Sigmoid colon (tissue), 7 donors: ENCODE results near the gene ACLY. TPM values are rescaled to one million over a fixed set of nuclear protein-coding genes. Genes with fewer than 3 reads are reported as not detected.

Source experiments
- DNase-seq: peaks from one replicate; pipeline ENCODE4 v3.0.0-alpha.2; 2019
- H3K27ac ChIP-seq, 4 donors: fragments of 200-600 bp; sonication (generic); one replicate each; pipeline ENCODE4 v1.5.1; 2016 to 2019; ENCODE audit warnings: mild to moderate bottlenecking in 1 of 4
- H3K27me3 ChIP-seq, 3 donors: fragments of 200-600 bp; sonication (generic); one replicate each; pipeline ENCODE4 v1.5.1; 2019; ENCODE audit warnings: mild to moderate bottlenecking in 1 of 3
- H3K36me3 ChIP-seq, 4 donors: fragments of 200-600 bp; sonication (generic); one replicate each; pipeline ENCODE4 v1.5.1; 2016 to 2019
- H3K4me1 ChIP-seq, 4 donors: fragments of 200-600 bp; sonication (generic); one replicate each; pipeline ENCODE4 v1.5.1; 2017 to 2019
- H3K4me3 ChIP-seq, 4 donors: fragments of 200-600 bp; sonication (generic); one replicate each; pipeline ENCODE4 v1.5.1; 2017 to 2019; ENCODE audit warnings: mild to moderate bottlenecking in 2 of 4, moderate library complexity in 1 of 4
- H3K9me3 ChIP-seq, 4 donors: fragments of 200-600 bp in 3 of 4; sonication (generic) in 3 of 4; one replicate each; pipeline versions ENCODE4 v1.5.1 to v1.6.1; 2013 to 2019
- EP300 ChIP-seq, 4 donors: sonication (generic); formaldehyde crosslinking; IDR thresholded peaks; one replicate each; pipeline ENCODE4 v1.6.1; 2017; ENCODE audit warnings: antibody characterized with exemption in 4 of 4
- POLR2A ChIP-seq, 2 donors: fragments of 450-650 bp; IDR thresholded peaks; one replicate each; pipeline ENCODE4 v1.6.1; 2016; ENCODE audit warnings: antibody characterized with exemption in 2 of 2, mild to moderate bottlenecking in 2 of 2, moderate library complexity in 2 of 2
- POLR2AphosphoS5 ChIP-seq, 4 donors: sonication (generic); formaldehyde crosslinking; IDR thresholded peaks; one replicate each; pipeline ENCODE4 v1.6.1; 2017; ENCODE audit warnings: antibody characterized with exemption in 4 of 4
- WGBS, 2 donors: extraction: QIAGEN DNeasy Blood & Tissue Kit; methylation state at CpG; one replicate each; pipeline ENCODE4 v1.1.7; 2013; 5-methylcytosine and 5-hydroxymethylcytosine counted together
- intact Hi-C: fragments of 100-400 bp; cut with DNase I; formaldehyde crosslinking; loops from one replicate; pipeline ENCODE4 v1.15.1; 2023
- polyA plus RNA-seq, 3 donors: library from polyadenylated mRNA; stranded (reverse); fragments of 200-250 nt; gene quantifications; one replicate each; pipeline ENCODE4 v1.2.3, GENCODE V29; 2013
- total RNA-seq, 4 donors: library from RNA; depleted of rRNA; stranded (reverse); fragments of >200 nt; gene quantifications; one replicate each; pipeline ENCODE4 v1.1.0, GENCODE V29; 2016
- TF ChIP-seq, protein P1 (sequence below), 4 experiments: fragments of 450-650 bp in 3 of 4; fragments of 200-600 bp in 1 of 4; IDR thresholded peaks; one replicate each; pipeline ENCODE4 v1.5.1; 2016 to 2019; ENCODE audit warnings: antibody characterized with exemption in 4 of 4, mild to moderate bottlenecking in 3 of 4, moderate library complexity in 2 of 4
- donor health status: healthy with polysubstance abuse.
- donor health status: Bipolar disorder and iron deficiency.
- donor health status: healthy.

ACLY gene
- total and polyA plus RNA-seq, 7 donors: 27.0 to 56.2 (median 41.0) TPM

DNA sequence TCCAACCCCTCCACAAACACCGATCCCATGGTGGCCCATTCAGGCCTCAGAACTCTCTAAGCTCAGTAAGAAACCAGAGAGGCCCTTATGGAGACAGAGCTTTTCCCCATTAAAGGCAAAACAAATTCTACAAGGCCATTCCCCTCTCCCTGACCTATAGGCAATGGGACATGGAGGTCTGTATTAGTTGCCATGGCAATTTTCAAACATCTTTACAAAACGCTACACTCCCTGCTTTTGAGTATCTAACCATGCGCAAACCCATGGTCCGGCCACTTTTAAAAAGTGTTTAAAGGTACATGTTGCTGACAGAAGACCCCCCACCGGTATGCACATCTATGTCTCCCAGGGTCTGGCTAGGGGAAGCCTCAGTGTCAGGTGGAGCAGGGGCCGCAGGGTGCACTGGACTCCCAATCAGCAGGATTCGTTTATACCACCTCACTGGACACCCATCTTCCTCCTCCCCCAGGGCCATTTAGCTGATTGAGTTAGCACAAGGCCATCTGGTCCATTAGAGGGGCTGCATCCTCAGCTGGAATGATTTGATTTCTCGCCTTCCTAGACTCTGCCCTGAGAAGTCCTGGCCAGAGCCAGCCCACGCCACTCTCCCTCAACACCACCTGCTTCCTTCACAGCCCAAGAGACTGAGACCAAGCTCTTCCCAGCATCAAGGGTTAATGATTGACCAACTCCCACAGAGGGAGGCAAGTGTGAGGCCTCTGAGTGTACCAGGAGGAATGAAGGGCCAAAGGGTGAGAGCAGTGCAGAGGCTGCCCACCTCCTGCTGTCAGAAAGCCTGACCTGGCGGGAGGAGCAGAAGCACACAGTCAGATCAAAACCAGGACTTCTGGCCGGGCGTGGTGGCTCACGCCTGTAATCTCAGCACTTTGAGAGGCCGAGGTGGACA is 10.9 kb downstream of the ACLY start:
- WGBS, 2 donors: 56 to 81% methylated on average over 14 of the region's 14 CpGs
- Histone ChIP-seq H3K36me3 (peaks cover 26 to 98% (median 71%) of the 10 kb centered on the region in 4 donors), H3K4me1 (no peaks in the 10 kb centered on the region), H3K9me3 (no peaks in the 10 kb centered on the region), H3K4me3 (no peak overlapping the region), H3K27me3 (no peaks in the 10 kb centered on the region), H3K27ac (no peak overlapping the region)
- intact Hi-C loops: no loop called here
- no peak for DNase-seq
- TF ChIP-seq, protein P1, sequence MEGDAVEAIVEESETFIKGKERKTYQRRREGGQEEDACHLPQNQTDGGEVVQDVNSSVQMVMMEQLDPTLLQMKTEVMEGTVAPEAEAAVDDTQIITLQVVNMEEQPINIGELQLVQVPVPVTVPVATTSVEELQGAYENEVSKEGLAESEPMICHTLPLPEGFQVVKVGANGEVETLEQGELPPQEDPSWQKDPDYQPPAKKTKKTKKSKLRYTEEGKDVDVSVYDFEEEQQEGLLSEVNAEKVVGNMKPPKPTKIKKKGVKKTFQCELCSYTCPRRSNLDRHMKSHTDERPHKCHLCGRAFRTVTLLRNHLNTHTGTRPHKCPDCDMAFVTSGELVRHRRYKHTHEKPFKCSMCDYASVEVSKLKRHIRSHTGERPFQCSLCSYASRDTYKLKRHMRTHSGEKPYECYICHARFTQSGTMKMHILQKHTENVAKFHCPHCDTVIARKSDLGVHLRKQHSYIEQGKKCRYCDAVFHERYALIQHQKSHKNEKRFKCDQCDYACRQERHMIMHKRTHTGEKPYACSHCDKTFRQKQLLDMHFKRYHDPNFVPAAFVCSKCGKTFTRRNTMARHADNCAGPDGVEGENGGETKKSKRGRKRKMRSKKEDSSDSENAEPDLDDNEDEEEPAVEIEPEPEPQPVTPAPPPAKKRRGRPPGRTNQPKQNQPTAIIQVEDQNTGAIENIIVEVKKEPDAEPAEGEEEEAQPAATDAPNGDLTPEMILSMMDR (IDR thresholded peaks at IDR 0.05): no peak
- TF ChIP-seq POLR2A (IDR thresholded peaks at IDR 0.05) (no peak), EP300 (IDR thresholded peaks at IDR 0.05) (no peak), POLR2AphosphoS5 (IDR thresholded peaks at IDR 0.05) (no peak)

DNA sequence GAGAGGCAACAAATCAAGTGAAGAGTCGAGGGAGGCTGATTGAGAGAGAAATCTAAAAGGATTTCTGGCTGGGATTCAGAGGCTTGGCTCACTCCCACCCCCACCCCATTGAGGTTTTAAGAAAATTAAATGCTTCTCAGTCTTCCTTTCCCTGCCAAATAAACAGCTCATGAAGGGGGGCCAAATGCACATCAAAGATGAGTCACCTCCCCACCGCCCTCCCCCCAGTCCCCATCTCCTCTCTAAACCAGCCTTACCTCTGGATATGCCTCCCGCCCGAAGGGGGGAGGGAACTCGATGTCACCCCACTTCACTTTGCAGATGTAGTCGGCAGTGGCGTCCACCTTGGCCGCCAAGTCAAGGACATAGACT is 11.6 kb downstream of the ACLY start:
- no peak overlapping the region for H3K27ac ChIP-seq
- no peak for DNase-seq
- TF ChIP-seq, protein P1 (IDR thresholded peaks at IDR 0.05): no peak
- TF ChIP-seq POLR2A (IDR thresholded peaks at IDR 0.05) (no peak), POLR2AphosphoS5 (IDR thresholded peaks at IDR 0.05) (no peak), EP300 (IDR thresholded peaks at IDR 0.05) (no peak)
- H3K4me3 ChIP-seq: no peak overlapping the region
- H3K9me3 ChIP-seq: no peaks in the 10 kb centered on the region
- no peaks in the 10 kb centered on the region for H3K4me1 ChIP-seq
- intact Hi-C loops: no loop called here
- peaks cover 26 to 98% (median 69%) of the 10 kb centered on the region in 4 donors for H3K36me3 ChIP-seq
- WGBS, 2 donors: 87 to 89% methylated on average over 8 of the region's 8 CpGs
- no peaks in the 10 kb centered on the region for H3K27me3 ChIP-seq

- no peaks in the 10 kb centered on the region for H3K4me1 ChIP-seq
- DNase-seq: no peak
- 87 to 90% methylated on average over 15 of the region's 15 CpGs for WGBS, 2 donors
- intact Hi-C loops: no loop called here
- H3K27me3 ChIP-seq: no peaks in the 10 kb centered on the region
- H3K36me3 ChIP-seq: peaks cover 29 to 98% (median 68%) of the 10 kb centered on the region in 4 donors
- TF ChIP-seq EP300 (IDR thresholded peaks at IDR 0.05): no peak
- no peak for TF ChIP-seq POLR2A (IDR thresholded peaks at IDR 0.05)
- TF ChIP-seq, protein P1 (IDR thresholded peaks at IDR 0.05): no peak
- no peak for TF ChIP-seq POLR2AphosphoS5 (IDR thresholded peaks at IDR 0.05)
- no peak overlapping the region for H3K4me3 ChIP-seq
- no peaks in the 10 kb centered on the region for H3K9me3 ChIP-seq
- H3K27ac ChIP-seq: no peak overlapping the region
Observed at GRCh38 chr17:41906465-41907184, 12.1 kb downstream of the ACLY start.

- 92 to 96% methylated on average over 4 of the region's 4 CpGs for WGBS, 2 donors
- no peaks in the 10 kb centered on the region for H3K4me1 ChIP-seq
Observed at GRCh38 chr17:41905172-41905571, 13.6 kb downstream of the ACLY start.

More at GRCh38 chr17:41905172-41905571, 13.6 kb downstream of the ACLY start:
- DNase-seq: no peak
- Histone ChIP-seq H3K27ac (no peak overlapping the region), H3K4me3 (no peak overlapping the region), H3K9me3 (no peaks in the 10 kb centered on the region), H3K36me3 (peaks cover 25 to 98% (median 64%) of the 10 kb centered on the region in 4 donors), H3K27me3 (no peaks in the 10 kb centered on the region)
- TF ChIP-seq, protein P1 (IDR thresholded peaks at IDR 0.05): no peak
- no peak for TF ChIP-seq POLR2AphosphoS5 (IDR thresholded peaks at IDR 0.05)
- TF ChIP-seq POLR2A (IDR thresholded peaks at IDR 0.05): no peak
- TF ChIP-seq EP300 (IDR thresholded peaks at IDR 0.05): no peak
- intact Hi-C loops: no loop called here
